NT2/D1 (cell line): ENCODE measurements around the gene SHISAL1.

ENCODE experiments used
- SUZ12 ChIP-seq: IDR thresholded peaks from 2 replicates; pipeline ENCODE4 v1.6.1; 2011; ENCODE audit not compliant: insufficient read length, insufficient read depth; ENCODE audit errors: extremely low read depth
- YY1 ChIP-seq: IDR thresholded peaks from 2 replicates; pipeline ENCODE4 v1.6.1; 2011; ENCODE audit not compliant: insufficient read length, insufficient read depth
- ZNF274 ChIP-seq: IDR thresholded peaks from 2 replicates; pipeline ENCODE4 v1.6.1; 2011; ENCODE audit warnings: mild to moderate bottlenecking, low read depth, low read length

DNA sequence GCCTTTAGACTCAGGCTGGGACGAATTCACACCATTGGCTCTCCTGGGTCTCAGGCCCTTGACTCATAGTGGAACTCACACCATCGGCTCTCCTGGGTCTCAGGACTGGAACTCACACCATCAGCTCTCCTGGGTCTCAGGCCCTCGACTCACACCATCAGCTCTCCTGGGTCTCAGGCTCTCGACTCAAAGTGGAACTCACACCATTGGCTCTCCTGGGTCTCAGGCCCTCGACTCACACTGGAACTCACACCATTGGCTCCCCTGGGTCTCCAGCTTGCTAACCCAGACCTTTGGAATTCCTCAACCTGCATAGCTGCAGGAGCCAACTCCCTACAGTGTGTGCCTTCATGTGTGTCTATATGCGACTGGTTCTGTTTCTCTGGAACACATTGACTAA, 56.7 kb downstream of the SHISAL1 start:
- no peak for TF ChIP-seq ZNF274
- no peak for TF ChIP-seq YY1
- TF ChIP-seq SUZ12 = no peak
